ENCODE results near the gene CCDC106. TPM values are rescaled to one million over a fixed set of nuclear protein-coding genes. Genes with fewer than 3 reads are reported as not detected.

The CCDC106 gene
- total RNA-seq, 1 donor from 2014 or later: 14.0 TPM

DNA sequence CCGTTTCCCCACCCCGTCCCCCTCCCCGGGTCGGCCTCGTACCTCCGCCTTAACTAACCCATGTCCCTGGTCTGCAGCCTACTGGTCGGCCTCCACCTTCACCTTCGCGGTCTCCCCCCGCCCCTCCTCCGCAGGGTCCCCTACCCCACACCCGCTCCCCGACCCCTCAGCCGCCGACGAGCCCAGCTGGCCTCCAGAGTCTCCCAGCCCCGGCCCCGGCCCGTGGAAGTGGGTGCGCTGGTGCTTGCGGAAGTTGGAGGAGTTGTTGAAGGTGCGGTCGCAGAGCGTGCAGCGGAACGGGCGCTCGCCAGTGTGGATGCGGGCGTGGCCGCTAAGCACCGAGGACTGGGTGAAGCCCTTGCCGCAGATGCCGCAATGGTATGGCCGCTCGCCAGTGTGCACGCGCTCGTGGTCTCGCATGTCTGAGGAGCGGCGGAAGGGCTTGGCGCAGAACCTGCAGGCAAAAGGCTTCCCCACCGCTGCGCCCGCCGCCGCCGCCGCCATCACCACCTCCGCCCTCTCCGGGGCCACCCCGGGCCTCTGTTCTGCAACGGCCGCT lies 26.3 kb upstream of the CCDC106 start:
- TF ChIP-seq, protein P1, sequence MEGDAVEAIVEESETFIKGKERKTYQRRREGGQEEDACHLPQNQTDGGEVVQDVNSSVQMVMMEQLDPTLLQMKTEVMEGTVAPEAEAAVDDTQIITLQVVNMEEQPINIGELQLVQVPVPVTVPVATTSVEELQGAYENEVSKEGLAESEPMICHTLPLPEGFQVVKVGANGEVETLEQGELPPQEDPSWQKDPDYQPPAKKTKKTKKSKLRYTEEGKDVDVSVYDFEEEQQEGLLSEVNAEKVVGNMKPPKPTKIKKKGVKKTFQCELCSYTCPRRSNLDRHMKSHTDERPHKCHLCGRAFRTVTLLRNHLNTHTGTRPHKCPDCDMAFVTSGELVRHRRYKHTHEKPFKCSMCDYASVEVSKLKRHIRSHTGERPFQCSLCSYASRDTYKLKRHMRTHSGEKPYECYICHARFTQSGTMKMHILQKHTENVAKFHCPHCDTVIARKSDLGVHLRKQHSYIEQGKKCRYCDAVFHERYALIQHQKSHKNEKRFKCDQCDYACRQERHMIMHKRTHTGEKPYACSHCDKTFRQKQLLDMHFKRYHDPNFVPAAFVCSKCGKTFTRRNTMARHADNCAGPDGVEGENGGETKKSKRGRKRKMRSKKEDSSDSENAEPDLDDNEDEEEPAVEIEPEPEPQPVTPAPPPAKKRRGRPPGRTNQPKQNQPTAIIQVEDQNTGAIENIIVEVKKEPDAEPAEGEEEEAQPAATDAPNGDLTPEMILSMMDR (IDR thresholded peaks at IDR 0.05): no peak
- CTCF ChIA-PET: interaction anchor here (1.8 kb wide), 1 partner anchor 10 kb away, joined by 4 read pairs; no protein-coding TSS in a partner anchor
- H3K27me3 Mint-ChIP-seq: no peaks in the 10 kb centered on the region
- intact Hi-C loops (cut with micrococcal nuclease): no loop called here
- peaks cover 17% of the 10 kb centered on the region for H3K4me1 Mint-ChIP-seq
- H3K27ac Mint-ChIP-seq: no peak overlapping the region
- H3K4me3 Mint-ChIP-seq: no peak overlapping the region
- DNase-seq: no peak
- no peaks in the 10 kb centered on the region for H3K9me3 Mint-ChIP-seq
- peaks cover 22% of the 10 kb centered on the region for H3K36me3 Mint-ChIP-seq (ENCODE audit: low read depth)
- ATAC-seq (ENCODE audit: low read depth): no peak
- POLR2A ChIA-PET: interaction anchor here (0.5 to 0.6 kb wide), 2 partner anchors 17 to 35 kb away, joined by 3 to 4 read pairs; no protein-coding TSS in a partner anchor

DNA sequence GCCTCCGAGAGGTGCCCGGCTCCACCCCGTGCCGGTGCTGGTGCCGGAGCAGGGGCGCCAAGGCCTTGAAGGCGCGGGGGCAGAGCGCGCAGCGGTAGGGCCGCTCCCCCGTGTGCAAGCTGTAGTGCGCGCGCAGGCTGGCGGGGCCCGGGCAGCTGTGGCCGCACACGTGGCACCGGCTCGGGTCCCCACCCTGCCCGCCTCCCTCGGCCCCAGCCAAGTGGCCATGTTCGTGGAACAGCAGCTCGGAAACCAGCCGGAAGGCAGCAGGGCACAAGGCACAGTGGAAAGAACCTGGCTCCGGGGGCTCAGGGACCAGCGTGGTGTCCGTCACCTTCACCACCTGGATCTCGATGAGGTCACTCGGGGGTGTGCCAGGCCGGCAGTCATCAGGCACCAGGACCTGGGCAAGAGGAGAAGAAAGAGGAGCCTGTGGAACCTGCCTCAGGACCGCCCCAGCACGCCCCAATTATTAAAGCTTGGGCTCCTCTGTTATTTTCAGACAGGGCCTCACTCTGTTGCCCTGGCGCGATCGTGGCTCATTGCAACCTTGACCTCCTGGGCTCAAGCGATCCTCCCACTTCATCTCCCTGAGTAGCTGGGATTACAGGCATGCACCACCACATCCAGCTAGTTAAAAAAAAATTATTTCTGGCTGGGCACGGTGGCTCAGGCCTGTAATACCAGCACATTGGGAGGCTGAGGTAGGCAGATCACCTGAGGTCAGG lies 25.6 kb upstream of the CCDC106 start:
- Mint-ChIP-seq H3K4me3 (no peak overlapping the region), H3K4me1 (peaks cover 17% of the 10 kb centered on the region), H3K9me3 (no peaks in the 10 kb centered on the region), H3K27me3 (no peaks in the 10 kb centered on the region), H3K27ac (no peak overlapping the region), H3K36me3 (ENCODE audit: low read depth) (peaks cover 18% of the 10 kb centered on the region)
- POLR2A ChIA-PET: interaction anchor here (0.5 to 1.0 kb wide), 5 partner anchors 12 to 34 kb away, joined by 3 to 8 read pairs (median 3); partner anchors contain the start of genes FIZ1 and ZNF865
- DNase-seq: no peak
- intact Hi-C loops (cut with micrococcal nuclease): no loop called here
- CTCF ChIA-PET: interaction anchor here (1.8 kb wide), 1 partner anchor 9 kb away, joined by 4 read pairs; no protein-coding TSS in a partner anchor
- TF ChIP-seq, protein P1 (IDR thresholded peaks at IDR 0.05): no peak
- no peak for ATAC-seq (ENCODE audit: low read depth)

DNA sequence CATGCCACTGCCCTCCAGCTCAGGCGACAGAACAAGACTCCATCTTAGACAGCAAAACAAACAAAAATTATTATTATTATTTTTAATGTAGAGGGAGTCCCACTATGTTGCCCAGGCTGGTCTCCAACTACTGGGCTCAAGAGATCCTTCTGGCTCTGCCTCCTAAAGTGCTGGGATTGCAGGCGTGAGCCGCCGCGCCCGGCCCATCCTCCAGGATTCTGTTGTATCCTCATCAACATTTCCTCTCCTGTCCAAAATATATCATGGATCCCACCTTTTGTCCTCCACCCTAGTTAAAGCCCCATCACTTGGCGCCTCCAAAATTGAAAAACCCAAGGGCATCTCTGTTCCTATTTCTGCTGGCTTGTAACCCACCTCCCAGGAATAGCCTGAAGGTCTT lies 24.9 kb upstream of the CCDC106 start:
- peaks cover 14% of the 10 kb centered on the region for H3K36me3 Mint-ChIP-seq (ENCODE audit: low read depth)
- ChIA-PET POLR2A (interaction anchor here (0.5 to 4.0 kb wide), 7 partner anchors 11 to 146 kb away, joined by 3 to 53 read pairs (median 8); partner anchors contain the start of genes CCDC106, FIZ1, ZNF524 and ZNF865), CTCF (interaction anchor here (1.8 kb wide), 1 partner anchor 8 kb away, joined by 4 read pairs; no protein-coding TSS in a partner anchor)
- H3K4me3 Mint-ChIP-seq: no peak overlapping the region
- H3K27me3 Mint-ChIP-seq: no peaks in the 10 kb centered on the region
- H3K27ac Mint-ChIP-seq: no peak overlapping the region
- no peaks in the 10 kb centered on the region for H3K9me3 Mint-ChIP-seq
- H3K4me1 Mint-ChIP-seq: peaks cover 17% of the 10 kb centered on the region
- DNase-seq (no peak), ATAC-seq (ENCODE audit: low read depth) (no peak)
- intact Hi-C loops (cut with micrococcal nuclease): no loop called here
- TF ChIP-seq, protein P1 (IDR thresholded peaks at IDR 0.05): no peak

DNA sequence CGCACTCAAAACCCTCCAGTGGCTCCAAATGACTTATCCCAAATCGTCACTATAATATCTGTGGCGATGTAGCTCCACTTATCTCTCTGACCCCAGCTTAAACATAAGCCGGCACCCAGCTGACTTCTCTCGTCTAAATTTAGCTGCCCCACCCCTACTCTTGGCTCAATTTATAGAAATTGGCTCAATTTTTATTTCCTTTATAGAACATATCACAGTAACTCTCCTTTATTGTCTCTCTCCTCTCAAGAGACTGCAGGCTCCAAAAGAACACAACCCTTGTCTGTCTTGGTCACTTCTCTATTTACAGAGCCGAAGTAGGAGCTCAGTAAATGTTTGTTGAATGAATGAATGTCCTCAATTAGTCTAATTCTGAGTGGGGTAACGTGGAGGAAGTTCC lies 24.5 kb upstream of the CCDC106 start:
- no peak overlapping the region for H3K4me3 Mint-ChIP-seq
- no peaks in the 10 kb centered on the region for H3K9me3 Mint-ChIP-seq
- H3K27ac Mint-ChIP-seq: peak overlapping the region; percentile 97
- ATAC-seq (ENCODE audit: low read depth) (no peak), DNase-seq (no peak)
- no peaks in the 10 kb centered on the region for H3K27me3 Mint-ChIP-seq
- intact Hi-C loops (cut with micrococcal nuclease): no loop called here
- H3K36me3 Mint-ChIP-seq (ENCODE audit: low read depth): peaks cover 14% of the 10 kb centered on the region
- TF ChIP-seq, protein P1 (IDR thresholded peaks at IDR 0.05): no peak
- ChIA-PET POLR2A (interaction anchor here (0.5 to 4.0 kb wide), 7 partner anchors 11 to 147 kb away, joined by 3 to 53 read pairs (median 18); partner anchors contain the start of genes CCDC106, FIZ1, U2AF2 and ZNF524), CTCF (interaction anchor here (1.8 kb wide), 1 partner anchor 8 kb away, joined by 4 read pairs; no protein-coding TSS in a partner anchor)
- H3K4me1 Mint-ChIP-seq: peaks cover 17% of the 10 kb centered on the region
